GM21717 (cell line): ENCODE data around the gene CD9.

Experiments
- ATAC-seq: cut with Tn5 transposase; IDR thresholded peaks from one replicate; pipeline ENCODE4 v1.9.1; 2021; ENCODE audit warnings: mild to moderate bottlenecking, moderate library complexity; ENCODE audit not compliant: unreplicated experiment

The CD9 gene

GRCh38 chr12:6216581-6216980 lies 16.4 kb downstream of the CD9 start:
- no peak for ATAC-seq

- no peak for ATAC-seq
Observed at GRCh38 chr12:6218347-6218925, 18.2 kb downstream of the CD9 start.

GRCh38 chr12:6219980-6220379 lies 19.8 kb downstream of the CD9 start:
- no peak for ATAC-seq

GRCh38 chr12:6221146-6221545 lies 20.9 kb downstream of the CD9 start:
- no peak for ATAC-seq

- no peak for ATAC-seq
Observed at GRCh38 chr12:6222078-6222654, 22.0 kb downstream of the CD9 start.

GRCh38 chr12:6223545-6223944 lies 23.3 kb downstream of the CD9 start:
- ATAC-seq, result no peak

- no peak for ATAC-seq
Observed at GRCh38 chr12:6224550-6224949, 24.4 kb downstream of the CD9 start.

GRCh38 chr12:6225630-6226001 lies 25.4 kb downstream of the CD9 start:
- ATAC-seq, result no peak

GRCh38 chr12:6226002-6226678 lies 25.9 kb downstream of the CD9 start:
- ATAC-seq, result no peak

GRCh38 chr12:6226679-6227051 lies 26.5 kb downstream of the CD9 start:
- no peak for ATAC-seq

- ATAC-seq, result no peak
Observed at GRCh38 chr12:6228535-6229223, 28.5 kb downstream of the CD9 start.

- ATAC-seq, result no peak
Observed at GRCh38 chr12:6229224-6230218, 29.3 kb downstream of the CD9 start.

- peak; percentile 78 for ATAC-seq
Observed at GRCh38 chr12:6230321-6231110, 30.3 kb downstream of the CD9 start.

GRCh38 chr12:6231359-6232268 lies 31.4 kb downstream of the CD9 start:
- peak; percentile 12 for ATAC-seq

GRCh38 chr12:6233121-6233971 lies 33.1 kb downstream of the CD9 start:
- ATAC-seq, result no peak

GRCh38 chr12:6234214-6234613 lies 34.0 kb downstream of the CD9 start:
- ATAC-seq, result no peak

- no peak for ATAC-seq
Observed at GRCh38 chr12:6234906-6235305, 34.7 kb downstream of the CD9 start.

- ATAC-seq, result no peak
Observed at GRCh38 chr12:6235499-6235898, 35.3 kb downstream of the CD9 start.
